CD4-positive, alpha-beta T cell treated with Interferon gamma for 1 hour (primary cell): ENCODE data around the gene FAM174C.
A peak's percentile ranks its signal among the peaks of the same experiment; 100 is the strongest.
"Not testable (repeated sequence)": the region's sequence is repeated elsewhere in the genome, so short reads cannot be mapped to it uniquely, and the experiment has no call there.

Experiments used
- DNase-seq: peaks from one replicate; pipeline ENCODE4 v3.0.0-alpha.2; 2020

The FAM174C gene

GRCh38 chr19:1307320-1307719 lies 32.0 kb downstream of the FAM174C start:
- no peak for DNase-seq

GRCh38 chr19:1307755-1308303 lies 32.5 kb downstream of the FAM174C start:
- no peak for DNase-seq

GRCh38 chr19:1308718-1309117 lies 33.4 kb downstream of the FAM174C start:
- DNase-seq: no peak

GRCh38 chr19:1309977-1310852 lies 34.9 kb downstream of the FAM174C start:
- no peak for DNase-seq

- DNase-seq: no peak
Observed at GRCh38 chr19:1310853-1311180, 35.5 kb downstream of the FAM174C start.

- no peak for DNase-seq
Observed at GRCh38 chr19:1311543-1312091, 36.3 kb downstream of the FAM174C start.

GRCh38 chr19:1312767-1313694 lies 37.7 kb downstream of the FAM174C start:
- DNase-seq: no peak

- no peak for DNase-seq
Observed at GRCh38 chr19:1313695-1314613, 38.6 kb downstream of the FAM174C start.

- DNase-seq: peak; percentile 9
Observed at GRCh38 chr19:1315470-1316166, 40.3 kb downstream of the FAM174C start.

- DNase-seq: no peak
Observed at GRCh38 chr19:1316466-1316865, 41.1 kb downstream of the FAM174C start.

GRCh38 chr19:1317274-1318003 lies 42.1 kb downstream of the FAM174C start:
- no peak for DNase-seq

GRCh38 chr19:1318678-1319471 lies 43.5 kb downstream of the FAM174C start:
- DNase-seq: no peak

GRCh38 chr19:1320282-1320650 lies 44.9 kb downstream of the FAM174C start:
- not testable (repeated sequence) for DNase-seq

GRCh38 chr19:1321539-1321938 lies 46.2 kb downstream of the FAM174C start:
- no peak for DNase-seq

- DNase-seq: no peak
Observed at GRCh38 chr19:1322198-1322981, 47.1 kb downstream of the FAM174C start.

GRCh38 chr19:1324249-1324805 lies 49.0 kb downstream of the FAM174C start:
- DNase-seq: no peak

- DNase-seq: peak; percentile 40
Observed at GRCh38 chr19:1324806-1325567, 49.7 kb downstream of the FAM174C start.
